Activated naive CD8-positive, alpha-beta T cell treated with anti-CD3 and anti-CD28 coated beads, Interleukin-2, amount 50 U/mL, for 24 hours (primary cell): ENCODE measurements around the gene BMPER.

Source experiments
- ATAC-seq: fragments of 150-1000 bp; cut with Tn5 transposase; one replicate; pipeline ENCODE4 v1.10.0; 2021
- DNase-seq: peaks from one replicate; pipeline ENCODE4 v3.0.0; 2021
- H3K27ac Mint-ChIP-seq: one replicate; pipeline ENCODE4 v1.8.0; 2021; ENCODE audit warnings: mild to moderate bottlenecking, mixed read lengths
- H3K27me3 Mint-ChIP-seq: one replicate; pipeline ENCODE4 v1.8.0; 2021; ENCODE audit warnings: mixed read lengths
- H3K36me3 Mint-ChIP-seq: one replicate; pipeline ENCODE4 v1.8.0; 2021; ENCODE audit warnings: low read depth, mixed read lengths
- H3K4me1 Mint-ChIP-seq: one replicate; pipeline ENCODE4 v1.8.0; 2021; ENCODE audit warnings: mixed read lengths
- H3K4me3 Mint-ChIP-seq: one replicate; pipeline ENCODE4 v1.8.0; 2021; ENCODE audit warnings: mild to moderate bottlenecking, moderate library complexity, mixed read lengths
- H3K9me3 Mint-ChIP-seq: one replicate; pipeline ENCODE4 v1.8.0; 2021; ENCODE audit warnings: mixed read lengths

The BMPER gene

GRCh38 chr7:34131371-34131770, 226.0 kb downstream of the BMPER start:
- no peaks in the 10 kb centered on the region for H3K36me3 Mint-ChIP-seq
- DNase-seq (no peak), ATAC-seq (no peak)
- H3K4me3 Mint-ChIP-seq, result no peak overlapping the region
- peaks cover 15% of the 10 kb centered on the region for H3K9me3 Mint-ChIP-seq
- no peaks in the 10 kb centered on the region for H3K27me3 Mint-ChIP-seq
- no peaks in the 10 kb centered on the region for H3K4me1 Mint-ChIP-seq
- no peak overlapping the region for H3K27ac Mint-ChIP-seq

GRCh38 chr7:34133356-34133982, 228.1 kb downstream of the BMPER start:
- Mint-ChIP-seq H3K27me3 (no peaks in the 10 kb centered on the region), H3K27ac (no peak overlapping the region), H3K36me3 (no peaks in the 10 kb centered on the region), H3K4me1 (no peaks in the 10 kb centered on the region), H3K4me3 (no peak overlapping the region), H3K9me3 (peaks cover 5% of the 10 kb centered on the region)
- ATAC-seq (no peak), DNase-seq (no peak)

GRCh38 chr7:34133983-34134782, 228.8 kb downstream of the BMPER start:
- DNase-seq, result peak; percentile 26

GRCh38 chr7:34135924-34136323, 230.6 kb downstream of the BMPER start:
- no peaks in the 10 kb centered on the region for H3K4me1 Mint-ChIP-seq
- ATAC-seq (no peak), DNase-seq (no peak)
- no peaks in the 10 kb centered on the region for H3K9me3 Mint-ChIP-seq
- no peaks in the 10 kb centered on the region for H3K36me3 Mint-ChIP-seq
- H3K27ac Mint-ChIP-seq, result no peak overlapping the region
- H3K4me3 Mint-ChIP-seq, result no peak overlapping the region
- H3K27me3 Mint-ChIP-seq, result no peaks in the 10 kb centered on the region

More at GRCh38 chr7:34133983-34134782, 228.8 kb downstream of the BMPER start:
- H3K4me1 Mint-ChIP-seq, result no peaks in the 10 kb centered on the region
- H3K4me3 Mint-ChIP-seq, result no peak overlapping the region
- no peak overlapping the region for H3K27ac Mint-ChIP-seq
- no peaks in the 10 kb centered on the region for H3K36me3 Mint-ChIP-seq
- peaks cover 5% of the 10 kb centered on the region for H3K9me3 Mint-ChIP-seq
- no peak for ATAC-seq
- H3K27me3 Mint-ChIP-seq, result no peaks in the 10 kb centered on the region

GRCh38 chr7:34136698-34137097, 231.4 kb downstream of the BMPER start:
- H3K4me3 Mint-ChIP-seq, result no peak overlapping the region
- no peak for ATAC-seq
- no peaks in the 10 kb centered on the region for H3K4me1 Mint-ChIP-seq
- H3K36me3 Mint-ChIP-seq, result no peaks in the 10 kb centered on the region
- no peak for DNase-seq
- H3K27ac Mint-ChIP-seq, result no peak overlapping the region
- no peaks in the 10 kb centered on the region for H3K27me3 Mint-ChIP-seq
- H3K9me3 Mint-ChIP-seq, result no peaks in the 10 kb centered on the region

GRCh38 chr7:34137176-34137575, 231.8 kb downstream of the BMPER start:
- no peaks in the 10 kb centered on the region for H3K36me3 Mint-ChIP-seq
- no peaks in the 10 kb centered on the region for H3K4me1 Mint-ChIP-seq
- H3K27me3 Mint-ChIP-seq, result no peaks in the 10 kb centered on the region
- DNase-seq, result no peak
- H3K9me3 Mint-ChIP-seq, result no peaks in the 10 kb centered on the region
- H3K27ac Mint-ChIP-seq, result no peak overlapping the region
- no peak for ATAC-seq
- no peak overlapping the region for H3K4me3 Mint-ChIP-seq

- Mint-ChIP-seq H3K36me3 (no peaks in the 10 kb centered on the region), H3K27me3 (no peaks in the 10 kb centered on the region)
Measured at GRCh38 chr7:34138483-34138882, 233.1 kb downstream of the BMPER start.

GRCh38 chr7:34139086-34139485, 233.7 kb downstream of the BMPER start:
- no peaks in the 10 kb centered on the region for H3K27me3 Mint-ChIP-seq
- H3K4me1 Mint-ChIP-seq, result no peaks in the 10 kb centered on the region
- H3K27ac Mint-ChIP-seq, result no peak overlapping the region
- no peak overlapping the region for H3K4me3 Mint-ChIP-seq
- no peaks in the 10 kb centered on the region for H3K36me3 Mint-ChIP-seq
- no peaks in the 10 kb centered on the region for H3K9me3 Mint-ChIP-seq
- ATAC-seq (no peak), DNase-seq (no peak)

More at GRCh38 chr7:34138483-34138882, 233.1 kb downstream of the BMPER start:
- no peak overlapping the region for H3K4me3 Mint-ChIP-seq
- H3K4me1 Mint-ChIP-seq, result no peaks in the 10 kb centered on the region
- no peak overlapping the region for H3K27ac Mint-ChIP-seq
- no peak for ATAC-seq
- no peaks in the 10 kb centered on the region for H3K9me3 Mint-ChIP-seq
- DNase-seq, result no peak

- DNase-seq (no peak), ATAC-seq (no peak)
- Mint-ChIP-seq H3K9me3 (peaks cover 4% of the 10 kb centered on the region), H3K27me3 (no peaks in the 10 kb centered on the region), H3K36me3 (no peaks in the 10 kb centered on the region), H3K4me1 (no peaks in the 10 kb centered on the region), H3K4me3 (no peak overlapping the region), H3K27ac (no peak overlapping the region)
Measured at GRCh38 chr7:34140066-34140465, 234.7 kb downstream of the BMPER start.

- no peak for DNase-seq
- Mint-ChIP-seq H3K9me3 (peaks cover 4% of the 10 kb centered on the region), H3K4me1 (no peaks in the 10 kb centered on the region), H3K4me3 (no peak overlapping the region), H3K27me3 (no peaks in the 10 kb centered on the region), H3K27ac (no peak overlapping the region), H3K36me3 (no peaks in the 10 kb centered on the region)
- ATAC-seq, result no peak
Measured at GRCh38 chr7:34143402-34143801, 238.1 kb downstream of the BMPER start.

GRCh38 chr7:34145603-34146002, 240.3 kb downstream of the BMPER start:
- no peak for ATAC-seq
- peaks cover 4% of the 10 kb centered on the region for H3K9me3 Mint-ChIP-seq
- H3K4me3 Mint-ChIP-seq, result no peak overlapping the region
- H3K27ac Mint-ChIP-seq, result no peak overlapping the region
- no peaks in the 10 kb centered on the region for H3K27me3 Mint-ChIP-seq
- no peak for DNase-seq
- no peaks in the 10 kb centered on the region for H3K4me1 Mint-ChIP-seq
- H3K36me3 Mint-ChIP-seq, result no peaks in the 10 kb centered on the region

GRCh38 chr7:34153656-34154270, 248.4 kb downstream of the BMPER start:
- Mint-ChIP-seq H3K4me3 (no peak overlapping the region), H3K4me1 (no peaks in the 10 kb centered on the region), H3K27me3 (no peaks in the 10 kb centered on the region), H3K9me3 (no peaks in the 10 kb centered on the region), H3K36me3 (no peaks in the 10 kb centered on the region), H3K27ac (no peak overlapping the region)
- no peak for ATAC-seq
- no peak for DNase-seq

- Mint-ChIP-seq H3K4me3 (no peak overlapping the region), H3K36me3 (no peaks in the 10 kb centered on the region), H3K4me1 (no peaks in the 10 kb centered on the region), H3K27me3 (no peaks in the 10 kb centered on the region), H3K27ac (no peak overlapping the region), H3K9me3 (no peaks in the 10 kb centered on the region)
- DNase-seq, result no peak
- no peak for ATAC-seq
Measured at GRCh38 chr7:34155220-34155908, 250.0 kb downstream of the BMPER start.

GRCh38 chr7:34156336-34156735, 251.0 kb downstream of the BMPER start:
- no peaks in the 10 kb centered on the region for H3K36me3 Mint-ChIP-seq
- no peaks in the 10 kb centered on the region for H3K27me3 Mint-ChIP-seq
- no peak overlapping the region for H3K4me3 Mint-ChIP-seq
- H3K4me1 Mint-ChIP-seq, result no peaks in the 10 kb centered on the region
- no peaks in the 10 kb centered on the region for H3K9me3 Mint-ChIP-seq
- DNase-seq (no peak), ATAC-seq (no peak)
- no peak overlapping the region for H3K27ac Mint-ChIP-seq

- Mint-ChIP-seq H3K9me3 (peaks cover 1% of the 10 kb centered on the region), H3K36me3 (no peaks in the 10 kb centered on the region), H3K4me3 (no peak overlapping the region), H3K27ac (no peak overlapping the region), H3K27me3 (no peaks in the 10 kb centered on the region), H3K4me1 (no peaks in the 10 kb centered on the region)
- DNase-seq (no peak), ATAC-seq (no peak)
Measured at GRCh38 chr7:34157137-34157536, 251.8 kb downstream of the BMPER start.
